Superior temporal gyrus (tissue), 1 donor: Measurements from ENCODE around the gene RIMKLA.
A peak's percentile ranks its signal among the peaks of the same experiment; 100 is the strongest.

Experiments
- DNase-seq: peaks from one replicate; pipeline ENCODE4 v3.0.0-alpha.2; 2016; ENCODE audit errors: extremely low spot score

RIMKLA gene

GRCh38 chr1:42380586-42381279, at the start of gene RIMKLA:
Gene RIMKLA (plus strand): TSS chr1:42380792. CDS start chr1:42380935, 143 bp downstream.
- DNase-seq: peak; percentile 61

DNA sequence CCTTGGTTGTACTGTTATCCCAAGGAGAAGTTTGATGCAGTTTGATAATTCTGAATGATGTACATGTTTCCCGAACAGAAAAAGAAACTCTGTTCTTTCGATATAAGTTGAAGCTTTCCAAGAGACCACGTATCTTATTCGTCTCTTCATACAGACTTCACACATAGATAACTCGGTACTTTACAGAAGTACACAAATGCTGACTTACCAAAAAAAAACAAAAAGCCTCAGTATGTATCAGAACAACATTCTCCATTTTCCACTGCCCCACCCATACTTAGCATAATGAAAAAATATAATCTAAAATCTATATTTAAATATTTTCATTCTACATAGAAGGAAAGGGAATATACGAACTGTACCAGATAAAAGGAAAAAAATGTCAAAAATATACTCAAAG, 47.7 kb upstream of the RIMKLA start:
- no peak for DNase-seq

DNA sequence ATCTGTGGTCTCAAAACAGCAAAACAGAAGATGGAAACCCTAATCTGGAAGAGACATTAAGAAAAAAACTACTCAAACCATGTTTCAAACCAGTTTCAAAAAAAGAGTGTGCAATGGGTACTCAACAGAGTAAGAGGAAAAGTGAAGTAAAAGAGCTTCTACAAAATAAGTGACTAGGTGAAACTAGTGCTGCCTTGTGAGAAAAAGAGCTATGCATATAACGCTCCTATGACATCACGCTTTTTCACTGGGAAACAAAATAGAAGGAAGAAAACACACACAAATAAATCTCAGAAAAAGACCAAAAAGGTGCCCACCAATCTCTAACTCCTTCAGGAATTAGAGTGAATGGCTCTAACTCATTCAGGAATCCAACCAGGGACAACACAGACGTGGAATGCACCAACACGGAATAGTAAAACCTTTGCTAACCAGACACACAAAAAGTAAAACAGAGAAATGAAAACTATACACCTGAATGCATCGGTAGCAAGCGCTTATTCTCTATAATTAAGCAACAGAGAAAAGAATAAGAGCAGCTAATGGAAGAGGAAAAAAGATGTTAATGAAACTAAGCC, 46.8 kb upstream of the RIMKLA start:
- no peak for DNase-seq

- peak; percentile 57 for DNase-seq
Observed at GRCh38 chr1:42334240-42335049, 46.1 kb upstream of the RIMKLA start.

GRCh38 chr1:42335050-42335808, 45.4 kb upstream of the RIMKLA start, which contains the start of gene FOXJ3:
Gene FOXJ3 (minus strand): TSS chr1:42335235. CDS start chr1:42311093, 24,142 bp downstream.
- DNase-seq: peak; percentile 93

- peak; percentile 50 for DNase-seq
Observed at GRCh38 chr1:42335809-42336518, 44.6 kb upstream of the RIMKLA start.

DNA sequence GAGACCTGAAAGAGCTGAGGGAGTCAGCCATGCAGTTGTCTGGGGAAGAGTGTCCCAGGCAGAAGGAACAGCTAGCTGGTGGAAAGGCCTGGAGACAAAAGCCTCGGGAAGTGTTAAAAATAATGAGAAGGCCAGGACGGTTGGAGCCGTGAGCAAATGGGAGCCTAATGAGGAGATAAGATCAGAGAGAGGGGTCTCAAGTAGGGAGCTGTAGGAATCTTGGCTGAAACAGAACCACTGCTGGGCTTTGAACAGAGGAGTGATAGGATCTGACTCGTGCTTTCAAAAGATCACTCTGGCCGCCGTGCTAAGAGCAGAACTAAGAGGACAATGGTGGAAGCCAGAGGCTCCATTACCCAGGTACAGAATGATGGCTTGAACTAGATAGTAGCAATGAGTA, 43.6 kb upstream of the RIMKLA start:
- DNase-seq: no peak

- DNase-seq: no peak
Observed at GRCh38 chr1:42340093-42340492, 40.5 kb upstream of the RIMKLA start.

GRCh38 chr1:42340901-42341300, 39.7 kb upstream of the RIMKLA start:
- DNase-seq: no peak

DNA sequence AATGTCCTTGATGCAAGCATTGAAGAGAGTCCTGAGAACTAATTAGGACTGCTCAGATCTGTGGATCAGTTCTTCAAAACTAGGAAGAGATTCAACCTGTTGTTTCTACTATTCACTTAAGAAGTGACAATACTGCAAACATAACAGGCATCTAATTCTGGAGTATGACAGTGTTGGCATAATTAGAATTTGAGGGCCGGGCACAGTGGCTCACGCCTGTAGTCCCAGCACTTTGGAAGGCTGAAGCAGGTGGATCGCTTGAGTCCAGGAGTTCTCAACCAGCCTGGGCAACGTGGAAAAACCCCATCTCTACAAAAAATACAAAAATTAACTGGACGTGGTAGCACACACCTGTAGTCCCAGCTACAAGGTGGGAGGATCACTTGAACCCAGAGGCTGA, 37.5 kb upstream of the RIMKLA start:
- DNase-seq: no peak

DNA sequence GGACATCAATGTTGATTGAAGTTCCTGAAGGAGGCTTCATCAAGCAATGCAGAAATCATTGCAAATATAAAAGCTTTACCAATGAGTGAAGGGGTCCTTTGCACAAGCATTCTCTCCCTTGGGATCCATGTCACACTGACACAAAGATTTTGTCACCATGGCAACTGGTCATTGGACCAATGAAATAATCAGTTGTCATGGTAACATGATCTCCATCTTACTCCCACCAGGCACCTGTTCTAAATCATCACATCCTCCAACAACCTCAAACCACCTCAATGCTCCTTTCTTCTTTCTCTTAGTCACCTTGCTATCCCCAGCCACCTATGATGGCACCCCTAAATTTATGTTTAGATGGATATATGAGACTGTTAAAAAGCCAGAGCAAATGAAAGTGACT, 32.1 kb upstream of the RIMKLA start:
- no peak for DNase-seq

- no peak for DNase-seq
Observed at GRCh38 chr1:42350086-42350485, 30.5 kb upstream of the RIMKLA start.

- no peak for DNase-seq
Observed at GRCh38 chr1:42358791-42359190, 21.8 kb upstream of the RIMKLA start.

DNA sequence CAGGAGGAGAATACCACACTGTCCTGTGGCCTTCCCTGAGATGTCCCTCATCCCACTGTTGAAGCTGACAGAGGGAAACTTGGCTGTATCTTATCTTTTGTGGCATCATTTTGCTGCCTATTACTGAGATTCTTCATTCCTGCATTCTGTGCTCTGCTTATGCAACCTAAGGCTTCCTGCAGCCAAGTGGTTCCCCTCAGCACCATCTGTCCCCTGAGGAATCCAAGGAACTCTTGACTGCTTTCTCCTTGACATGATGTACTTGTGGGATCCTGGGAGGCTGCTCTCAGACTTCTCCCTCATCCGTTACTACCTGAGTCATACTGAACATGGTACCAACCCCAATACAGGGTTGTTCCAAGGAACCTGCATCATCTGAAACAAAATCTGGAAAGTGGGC, 21.1 kb upstream of the RIMKLA start:
- DNase-seq: peak; percentile 53

DNA sequence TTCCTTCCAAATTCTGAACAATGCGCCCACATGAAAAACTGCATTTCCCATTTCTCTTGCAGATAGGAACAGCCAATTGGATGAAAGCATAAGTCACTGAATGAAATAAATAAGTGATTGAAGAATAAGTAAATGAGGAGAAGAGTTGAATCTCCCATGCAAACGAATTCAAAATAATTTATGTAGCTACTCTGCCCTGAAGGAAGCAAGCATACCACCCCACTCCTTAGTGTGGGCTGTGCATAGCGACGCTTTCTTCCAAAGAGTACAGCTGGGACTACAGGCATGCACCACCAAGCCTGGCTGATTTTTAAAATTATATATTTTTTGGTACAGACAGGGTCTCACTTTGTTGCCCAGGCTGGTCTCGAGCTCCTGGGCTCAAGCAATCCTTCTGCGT, 16.5 kb upstream of the RIMKLA start:
- no peak for DNase-seq

GRCh38 chr1:42364542-42364941, 16.1 kb upstream of the RIMKLA start:
- no peak for DNase-seq

DNA sequence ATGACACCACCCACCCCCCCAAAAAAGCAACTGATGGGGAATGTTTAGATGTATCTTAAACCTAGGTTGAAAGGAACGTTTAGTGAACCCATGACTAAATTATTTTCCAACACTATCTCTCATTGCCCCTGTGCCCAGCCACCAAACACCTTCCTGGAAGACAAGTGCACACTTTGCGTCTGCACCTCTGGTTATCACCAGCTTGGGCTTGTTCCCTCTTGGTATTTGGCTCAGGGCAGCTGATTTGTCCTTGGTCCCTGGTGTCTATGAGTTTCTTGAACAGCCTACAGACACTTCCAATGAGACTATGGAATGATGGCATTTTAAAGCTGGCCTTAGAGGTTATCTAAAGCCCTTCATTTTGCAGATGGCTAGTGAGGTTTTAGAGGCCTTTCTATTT, 15.5 kb upstream of the RIMKLA start:
- DNase-seq: no peak

GRCh38 chr1:42368096-42368795, 12.3 kb upstream of the RIMKLA start:
- DNase-seq: no peak

GRCh38 chr1:42369471-42369870, 11.1 kb upstream of the RIMKLA start:
- DNase-seq: no peak

GRCh38 chr1:42370876-42371549, 9.6 kb upstream of the RIMKLA start:
- no peak for DNase-seq
